DND-41 (cell line): ENCODE measurements around the gene SLC35E3.

Experiments
- CTCF ChIP-seq: IDR thresholded peaks from 2 replicates; pipeline ENCODE4 v1.5.1; 2012; ENCODE audit warnings: borderline replicate concordance, low read length, moderate library complexity, mild to moderate bottlenecking; ENCODE audit not compliant: poor library complexity, severe bottlenecking; ENCODE audit errors: extremely low read depth
- EZH2 ChIP-seq: IDR thresholded peaks from 3 replicates; pipeline ENCODE4 v1.6.1; 2012; ENCODE audit warnings: borderline replicate concordance, low read depth, mild to moderate bottlenecking, moderate library complexity, low read length, inconsistent platforms; ENCODE audit not compliant: severe bottlenecking

- TF ChIP-seq CTCF (no peak), EZH2 (no peak)
Observed at GRCh38 chr12:68749443-68749842, 3.5 kb downstream of the SLC35E3 start.
